Glomerular endothelial cell (primary cell): ENCODE results near the gene CHRNG. TPM values are rescaled to one million over a fixed set of nuclear protein-coding genes. Genes with fewer than 3 reads are reported as not detected.

Experiments
- DNase-seq: peaks from one replicate; pipeline ENCODE4 v3.0.0-alpha.2; 2011; ENCODE audit warnings: low read depth, low spot score; ENCODE audit errors: extremely low read depth
- total RNA-seq: library from RNA; depleted of rRNA; stranded (reverse); fragments of >200 nt; gene quantifications from 2 replicates; pipeline ENCODE4 v1.2.3, GENCODE V29; 2015

CHRNG gene
- total RNA-seq, 1 donor from 2014 or later: not detected

DNA sequence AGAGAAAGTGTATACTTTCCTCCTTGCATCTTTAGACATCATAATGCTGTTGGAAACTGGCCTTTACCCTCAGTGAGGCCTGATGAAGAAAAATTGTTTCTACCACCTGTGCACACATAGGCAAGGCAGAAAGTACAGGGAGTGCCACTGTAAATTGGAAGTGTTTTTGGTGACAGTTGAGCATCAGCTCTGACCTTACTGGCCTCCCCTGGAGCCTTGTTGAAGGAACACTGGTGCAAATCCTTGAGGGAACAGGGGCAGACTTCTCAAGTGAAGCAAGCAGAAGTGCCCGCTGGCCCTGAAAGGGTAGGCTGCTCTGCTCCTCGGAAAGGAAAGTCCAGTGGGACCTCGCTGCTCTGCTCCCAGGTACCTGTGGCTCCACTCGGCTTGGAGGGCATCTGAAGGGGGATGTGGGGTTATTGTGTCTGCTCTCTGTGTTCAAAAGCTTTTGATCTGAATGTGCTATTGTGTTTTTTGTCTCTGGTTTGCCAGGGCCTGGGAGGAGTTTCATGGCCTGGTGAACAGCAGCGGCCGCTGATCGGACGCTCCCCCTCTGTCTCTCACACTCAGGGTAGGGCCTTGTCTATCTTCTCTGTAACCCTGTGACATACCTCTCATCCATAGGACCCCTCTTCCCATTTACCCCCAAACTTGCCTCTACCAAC, 34.4 kb downstream of the CHRNG start:
- DNase-seq: no peak

GRCh38 chr2:232574674-232575403, 35.3 kb downstream of the CHRNG start:
- no peak for DNase-seq

DNA sequence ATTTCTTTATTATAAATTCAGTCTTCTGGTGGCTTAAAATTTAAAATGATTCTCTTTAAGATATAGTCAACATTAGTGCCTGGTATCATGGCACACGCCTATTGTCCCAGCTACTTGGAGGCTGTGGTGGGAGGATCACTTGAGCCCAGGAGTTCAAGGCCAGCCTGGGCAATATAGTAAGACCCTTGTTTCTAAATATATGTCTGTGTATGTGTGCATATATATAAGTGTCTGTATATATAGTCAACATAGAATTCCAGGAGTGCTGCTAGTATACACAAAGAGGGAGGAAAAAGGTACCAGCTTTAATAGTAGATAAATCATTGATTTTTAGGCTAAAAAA, 35.9 kb downstream of the CHRNG start:
- no peak for DNase-seq

GRCh38 chr2:232576995-232577394, 37.5 kb downstream of the CHRNG start:
- no peak for DNase-seq

DNA sequence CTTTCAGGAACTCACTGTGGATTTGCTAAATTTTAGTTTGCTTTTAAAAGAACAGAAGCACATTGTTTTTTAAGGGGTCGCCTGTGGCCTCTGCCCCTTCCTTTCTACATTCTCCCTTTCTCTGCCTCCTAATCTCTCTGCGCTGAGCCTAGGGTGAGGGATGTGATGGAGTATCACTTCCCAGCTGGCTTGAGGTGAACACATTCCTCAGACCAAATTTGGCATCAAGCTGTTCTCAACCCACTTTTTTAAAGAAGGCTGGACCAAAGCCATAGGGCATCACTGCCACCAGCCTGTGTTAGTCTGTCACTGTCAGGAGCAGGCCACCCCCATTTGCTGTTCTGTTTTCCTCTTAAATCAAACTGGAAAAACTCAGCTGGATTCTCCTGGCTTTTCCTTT, 38.3 kb downstream of the CHRNG start:
- no peak for DNase-seq

GRCh38 chr2:232578626-232579025, 39.1 kb downstream of the CHRNG start:
- no peak for DNase-seq

GRCh38 chr2:232580648-232580981, 41.1 kb downstream of the CHRNG start:
- no peak for DNase-seq

GRCh38 chr2:232581725-232582124, 42.2 kb downstream of the CHRNG start:
- no peak for DNase-seq

DNA sequence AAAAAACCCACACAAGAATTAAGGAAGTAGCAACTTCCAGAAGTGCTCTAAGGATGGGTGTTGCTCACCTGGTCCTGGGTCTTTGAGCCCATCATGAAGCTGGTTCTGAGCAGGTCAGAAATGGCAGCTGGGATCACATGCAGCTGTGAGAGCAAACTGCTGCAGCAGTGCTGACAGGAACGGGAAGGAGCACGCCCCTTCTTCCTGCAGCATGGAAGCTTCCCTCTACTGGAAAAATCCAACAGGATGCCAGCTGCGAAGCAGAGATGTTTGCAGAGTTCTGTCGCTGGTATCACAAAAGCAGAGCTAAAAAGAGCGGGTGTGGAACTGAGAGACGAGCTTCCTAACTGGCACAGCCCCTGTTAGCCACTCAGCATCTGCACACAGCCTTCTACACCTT, 44.7 kb downstream of the CHRNG start:
- DNase-seq: no peak

DNA sequence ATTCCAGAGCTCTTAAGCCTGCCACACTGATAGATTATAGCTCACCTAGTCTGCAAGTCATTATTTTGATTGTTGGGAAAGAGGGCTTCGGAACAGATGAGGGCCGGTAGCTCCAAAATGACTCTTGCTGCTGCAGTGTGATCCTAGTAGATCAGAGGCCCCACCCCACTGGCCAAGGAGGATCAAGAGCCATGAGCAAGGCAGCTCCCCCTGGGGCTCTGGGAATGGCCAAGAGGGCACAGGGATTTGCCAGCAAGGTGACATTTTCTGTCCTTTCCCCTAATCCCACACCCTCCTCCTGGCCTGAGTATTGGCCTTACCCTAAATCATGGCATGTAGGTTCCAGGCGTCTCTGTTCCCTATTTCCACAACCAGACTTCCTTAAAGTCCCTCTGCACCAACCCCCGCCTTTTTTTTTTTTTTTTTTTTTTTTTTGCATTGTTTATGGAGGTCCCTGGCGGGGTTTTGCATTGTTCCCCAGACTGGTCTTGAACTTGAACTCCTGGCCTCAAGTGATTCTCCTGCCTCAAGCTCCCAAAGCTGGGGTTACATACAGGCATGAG, 47.5 kb downstream of the CHRNG start:
- DNase-seq: no peak

GRCh38 chr2:232587512-232587911, 48.0 kb downstream of the CHRNG start:
- no peak for DNase-seq

- DNase-seq: no peak
Observed at GRCh38 chr2:232588031-232588430, 48.5 kb downstream of the CHRNG start.

DNA sequence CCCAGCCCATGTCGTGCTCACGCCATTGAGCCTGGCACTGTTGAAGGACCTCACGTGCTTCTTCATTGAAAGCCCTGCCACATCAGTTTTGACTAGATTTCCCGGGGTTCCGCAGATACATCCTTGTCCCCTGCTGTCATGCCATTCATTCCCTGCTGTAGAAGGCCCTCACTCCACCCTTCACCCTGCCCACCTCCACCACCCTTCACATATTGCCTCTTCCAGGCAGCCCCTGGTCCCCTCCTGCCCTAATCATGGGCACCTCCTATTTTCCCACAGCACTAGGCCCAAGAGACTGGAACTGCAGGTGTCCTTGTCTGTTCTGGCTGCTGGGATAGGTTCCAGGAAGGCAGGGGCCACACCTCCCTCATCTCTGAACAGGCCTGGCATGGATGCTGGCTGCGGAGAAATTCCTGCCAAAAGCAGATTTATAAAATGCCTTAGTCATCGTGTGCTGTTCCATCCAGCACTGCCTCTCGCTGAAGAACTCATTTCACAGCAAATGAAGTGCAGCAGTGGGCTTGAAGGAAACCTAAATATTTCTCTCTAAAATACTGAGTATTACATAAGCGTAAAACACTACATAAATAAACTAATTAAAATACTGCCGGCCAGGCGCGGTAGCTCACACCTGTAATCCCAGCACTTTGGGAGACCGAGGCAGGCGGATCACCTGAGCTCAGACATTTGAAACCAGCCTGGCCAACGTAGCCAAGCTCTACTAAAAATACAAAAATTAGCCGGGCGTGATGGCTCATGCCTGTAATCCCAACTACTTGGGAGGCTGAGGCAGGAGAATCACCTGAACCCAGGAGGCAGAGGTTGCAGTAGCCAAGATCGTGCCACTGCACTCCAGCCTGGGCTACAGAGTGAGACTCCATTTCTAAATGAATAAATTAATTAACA, 49.4 kb downstream of the CHRNG start:
- no peak for DNase-seq

DNA sequence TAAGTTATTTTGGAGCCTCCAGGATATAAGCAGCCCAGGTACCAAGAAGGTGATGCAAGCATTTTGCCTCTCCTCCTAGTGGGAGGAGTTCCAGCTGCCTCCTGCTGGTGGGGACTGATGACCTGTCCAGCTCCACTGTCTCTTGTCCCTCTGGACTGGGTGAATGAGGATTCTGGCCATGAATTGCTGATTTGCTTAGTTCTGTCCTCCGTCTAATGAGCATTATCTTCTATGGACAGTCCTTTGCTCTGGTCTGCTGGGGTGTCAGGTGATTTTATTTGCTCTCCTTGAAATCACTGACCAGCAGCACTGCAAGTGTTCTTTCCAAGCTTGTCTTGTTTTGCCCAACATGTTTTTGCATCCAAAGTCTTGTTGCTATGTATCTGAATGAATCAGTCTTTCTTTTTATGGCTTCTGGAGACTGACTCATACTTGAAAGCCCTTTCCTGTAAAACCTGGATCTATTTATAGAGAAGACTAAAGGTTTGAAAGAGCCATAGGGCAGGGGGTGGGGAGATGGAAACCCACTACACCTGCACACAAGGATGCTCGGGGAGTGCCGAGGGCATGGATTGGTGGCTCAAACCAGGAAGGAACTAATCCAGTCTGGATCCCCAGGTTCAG, 53.4 kb downstream of the CHRNG start:
- DNase-seq: peak; percentile 48

DNA sequence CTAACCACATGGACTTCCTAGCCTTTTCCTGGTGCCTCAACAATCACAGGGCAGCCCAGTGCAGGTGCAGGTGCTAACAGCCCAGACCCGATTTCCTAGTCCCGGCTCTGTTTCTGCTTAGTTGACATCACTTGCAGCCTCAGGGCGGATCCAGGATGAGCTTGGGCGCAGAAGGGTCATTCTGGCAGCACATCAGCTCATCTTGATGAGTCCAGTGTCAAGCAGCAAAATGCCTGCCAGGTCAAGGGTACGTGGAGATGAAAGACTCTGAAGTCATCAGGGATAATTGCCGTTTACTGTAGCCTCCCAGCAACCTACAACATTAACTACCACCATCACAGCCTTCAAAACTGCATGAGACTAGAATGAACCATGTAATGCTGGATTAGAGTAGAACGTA, 54.5 kb downstream of the CHRNG start:
- DNase-seq: no peak

Other genes starting within 250 kb of the CHRNG start
- not detected in 2 replicates for gene ALPP, start 160.9 kb upstream of the CHRNG start, total RNA-seq
- not detected in 2 replicates for gene ALPG, start 132.8 kb upstream of the CHRNG start, total RNA-seq
- not detected in 2 replicates for gene ALPI, start 83.5 kb upstream of the CHRNG start, total RNA-seq
- not detected in 2 replicates for gene ECEL1, start 51.9 kb upstream of the CHRNG start, total RNA-seq
- not detected in 2 replicates for gene PRSS56, start 19.3 kb upstream of the CHRNG start, total RNA-seq
- not detected in 2 replicates for gene CHRND, start 13.5 kb upstream of the CHRNG start, total RNA-seq
- 2.4 and 3.8 TPM in 2 replicates for gene TIGD1, start 10.9 kb downstream of the CHRNG start, total RNA-seq
- gene EIF4E2, start 11.0 kb downstream of the CHRNG start, total RNA-seq: 82.7 and 91.4 TPM in 2 replicates
- gene EFHD1, start 93.9 kb downstream of the CHRNG start, total RNA-seq: 1.6 and 1.9 TPM in 2 replicates
- 35.2 and 52.5 TPM in 2 replicates for gene GIGYF2, start 157.6 kb downstream of the CHRNG start, total RNA-seq
- gene KCNJ13, start 236.9 kb downstream of the CHRNG start, total RNA-seq: not detected in 2 replicates